Keratinocyte (primary cell): Measurements from ENCODE around the gene ENPP6.

ENCODE experiments used
- EZH2 ChIP-seq: IDR thresholded peaks from one replicate; pipeline ENCODE4 v1.6.1; 2012; ENCODE audit warnings: inconsistent platforms, mild to moderate bottlenecking, low read length, moderate library complexity
- TF ChIP-seq, protein P1 (sequence below), 3 experiments: IDR thresholded peaks in 1 of 3; conservative IDR thresholded peaks in 1 of 3; optimal IDR thresholded peaks in 1 of 3; 2 replicates in 2 of 3; 3 replicates in 1 of 3; pipeline versions ENCODE3 to v1.5.1; 2011; ENCODE audit warnings: low read length in 3 of 3, mild to moderate bottlenecking in 3 of 3, moderate library complexity in 2 of 3, control low read depth in 1 of 3, inconsistent platforms in 1 of 3; ENCODE audit not compliant: insufficient read depth in 2 of 3; ENCODE audit errors: extremely low read depth in 1 of 3

DNA sequence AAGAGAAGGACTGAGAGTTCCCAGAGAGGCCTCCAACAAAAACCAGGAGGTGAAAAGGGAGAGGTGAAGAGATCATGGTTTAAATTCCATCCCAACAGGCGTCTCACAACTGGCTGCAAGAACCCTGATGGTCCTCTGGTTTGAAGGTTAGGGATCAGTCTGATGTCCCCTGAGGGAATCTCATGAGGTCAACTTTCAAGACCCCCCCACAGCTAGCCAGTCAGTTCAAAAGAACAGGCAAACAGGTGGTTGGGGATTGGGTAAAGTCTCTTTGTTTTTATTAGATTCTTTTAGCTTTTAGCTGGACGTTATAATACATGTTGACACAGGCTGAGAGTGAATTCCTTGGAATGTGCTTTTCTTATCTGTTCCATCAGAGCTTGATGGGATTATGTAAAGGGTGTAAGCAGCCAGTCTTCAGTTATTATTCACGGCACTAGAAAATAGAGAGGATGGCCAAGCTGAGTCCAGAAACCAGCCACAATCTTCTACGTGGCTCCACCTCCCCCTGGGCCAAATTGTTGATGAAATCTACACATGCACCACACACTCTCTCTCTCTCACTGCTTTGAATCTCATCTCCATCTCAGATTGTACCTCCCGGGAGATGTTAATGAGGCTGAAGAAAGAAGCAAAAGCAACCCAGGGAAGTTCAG, 20.8 kb downstream of the ENPP6 start:
- TF ChIP-seq, protein P1, sequence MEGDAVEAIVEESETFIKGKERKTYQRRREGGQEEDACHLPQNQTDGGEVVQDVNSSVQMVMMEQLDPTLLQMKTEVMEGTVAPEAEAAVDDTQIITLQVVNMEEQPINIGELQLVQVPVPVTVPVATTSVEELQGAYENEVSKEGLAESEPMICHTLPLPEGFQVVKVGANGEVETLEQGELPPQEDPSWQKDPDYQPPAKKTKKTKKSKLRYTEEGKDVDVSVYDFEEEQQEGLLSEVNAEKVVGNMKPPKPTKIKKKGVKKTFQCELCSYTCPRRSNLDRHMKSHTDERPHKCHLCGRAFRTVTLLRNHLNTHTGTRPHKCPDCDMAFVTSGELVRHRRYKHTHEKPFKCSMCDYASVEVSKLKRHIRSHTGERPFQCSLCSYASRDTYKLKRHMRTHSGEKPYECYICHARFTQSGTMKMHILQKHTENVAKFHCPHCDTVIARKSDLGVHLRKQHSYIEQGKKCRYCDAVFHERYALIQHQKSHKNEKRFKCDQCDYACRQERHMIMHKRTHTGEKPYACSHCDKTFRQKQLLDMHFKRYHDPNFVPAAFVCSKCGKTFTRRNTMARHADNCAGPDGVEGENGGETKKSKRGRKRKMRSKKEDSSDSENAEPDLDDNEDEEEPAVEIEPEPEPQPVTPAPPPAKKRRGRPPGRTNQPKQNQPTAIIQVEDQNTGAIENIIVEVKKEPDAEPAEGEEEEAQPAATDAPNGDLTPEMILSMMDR (optimal IDR thresholded peaks at IDR 0.05 in 1 of 3, IDR thresholded peaks at IDR 0.05 in 1 of 3, conservative IDR thresholded peaks at IDR 0.05 in 1 of 3; ENCODE audit: extremely low read depth in 1 of 3, insufficient read depth in 2 of 3, low read length in 3 of 3) = no peak
- no peak for TF ChIP-seq EZH2
